GM18507 (cell line): ENCODE measurements around the gene CTDSPL.
A peak's percentile ranks its signal among the peaks of the same experiment; 100 is the strongest.

Experiments
- DNase-seq: peaks from one replicate; pipeline ENCODE4 v3.0.0; 2011; ENCODE audit warnings: low read depth; ENCODE audit not compliant: insufficient read length; ENCODE audit errors: extremely low spot score
- FAIRE-seq: peaks from 2 replicates; lab custom pipeline; 2011; peaks lifted over from hg19 to GRCh38; lab: Jason Lieb, UNC

CTDSPL gene

DNA sequence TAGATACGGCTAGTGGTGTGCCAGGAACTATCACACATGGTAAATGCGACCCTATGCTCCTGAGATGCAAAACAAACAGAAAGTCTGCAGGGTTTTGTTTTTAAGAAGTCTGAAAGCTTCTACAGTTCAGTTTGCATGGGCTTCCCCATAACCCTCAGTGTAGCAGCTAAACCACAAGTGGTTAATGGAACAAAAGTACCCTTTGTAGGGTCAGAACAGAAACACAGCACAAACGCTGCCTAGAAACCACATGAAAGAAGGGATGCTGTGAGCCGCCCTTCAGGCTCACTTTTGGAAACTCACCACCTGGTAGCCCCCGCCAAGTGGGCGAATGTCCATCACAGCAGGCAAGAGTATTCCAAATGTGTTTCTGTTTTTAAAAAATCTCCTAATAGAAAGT lies 46.2 kb downstream of the CTDSPL start:
- FAIRE-seq: peak; percentile 91
- peak; percentile 28 for DNase-seq

DNA sequence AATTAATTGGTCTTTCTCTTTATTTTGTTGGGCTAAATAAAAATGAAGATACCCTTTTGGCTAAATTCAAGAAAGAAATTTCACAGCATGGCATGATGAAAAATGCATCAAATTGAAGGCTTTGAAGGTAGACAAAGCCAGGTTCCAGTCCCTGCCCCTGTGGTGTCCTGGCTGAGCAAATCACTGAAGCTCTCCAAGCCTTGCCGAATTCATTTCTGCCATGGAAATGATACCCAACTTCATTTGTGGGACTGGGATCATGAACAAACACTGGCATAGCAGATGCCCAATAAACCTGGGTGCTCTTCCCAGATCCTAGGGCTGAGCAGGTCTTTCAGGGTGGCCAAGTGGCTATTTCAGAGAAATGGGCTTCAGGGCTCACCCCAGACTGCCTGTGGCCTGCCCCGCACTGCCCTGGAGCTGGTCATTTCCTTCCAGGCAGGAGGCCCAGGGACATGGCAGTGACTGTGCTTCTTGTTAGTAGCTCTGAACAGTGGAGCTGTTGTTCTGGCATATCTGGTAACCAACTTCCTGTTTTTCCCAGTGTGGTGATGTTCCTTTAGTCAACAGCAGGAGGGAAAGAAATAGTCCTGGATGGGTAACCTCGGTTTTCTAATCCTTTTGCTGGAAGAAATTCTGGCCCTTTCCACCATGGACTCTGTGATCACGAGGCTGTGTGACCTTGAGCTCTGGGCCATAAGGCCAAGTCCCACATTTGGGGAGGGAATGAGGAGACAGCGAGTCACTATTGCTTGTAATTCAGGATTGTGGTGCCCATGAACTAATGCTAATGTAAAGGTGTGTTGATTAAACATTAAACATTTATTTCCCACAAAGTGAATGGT lies 47.6 kb downstream of the CTDSPL start:
- DNase-seq (no peak), FAIRE-seq (no peak)

DNA sequence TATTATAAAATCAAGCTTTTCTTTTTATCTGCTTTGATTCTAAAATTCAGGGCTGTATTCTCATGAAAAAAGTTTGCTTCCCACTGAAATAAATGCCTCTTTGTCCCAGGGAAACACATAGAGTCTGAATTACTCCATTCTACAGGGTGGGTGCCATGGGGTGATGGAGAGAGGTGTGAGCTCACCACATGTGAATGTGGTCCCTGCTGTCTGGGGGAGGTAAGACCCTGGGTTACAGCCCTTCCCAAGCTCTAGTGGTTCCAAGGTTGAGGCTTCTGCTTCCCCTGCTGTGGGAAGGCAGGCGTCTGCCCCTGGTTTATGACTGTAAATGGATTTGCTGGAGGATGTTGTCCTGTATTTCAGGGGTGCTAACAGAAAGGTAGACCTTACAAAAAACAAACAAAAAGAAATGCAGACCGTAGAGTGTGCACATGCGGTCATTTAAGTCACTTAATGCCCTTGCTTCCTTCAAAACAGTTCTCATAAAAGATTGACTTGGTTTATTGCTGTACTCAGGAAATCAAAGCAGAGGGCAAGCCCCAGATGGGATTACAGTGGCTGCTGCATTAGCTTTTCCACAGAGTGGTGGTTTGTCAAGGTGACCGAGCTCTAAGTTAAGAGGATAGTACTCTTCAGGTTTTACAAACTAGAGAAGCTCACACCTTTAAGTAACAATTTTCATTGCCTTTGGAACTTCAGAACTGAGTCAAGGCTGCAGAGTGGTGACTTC lies 49.2 kb downstream of the CTDSPL start:
- DNase-seq (no peak), FAIRE-seq (no peak)

DNA sequence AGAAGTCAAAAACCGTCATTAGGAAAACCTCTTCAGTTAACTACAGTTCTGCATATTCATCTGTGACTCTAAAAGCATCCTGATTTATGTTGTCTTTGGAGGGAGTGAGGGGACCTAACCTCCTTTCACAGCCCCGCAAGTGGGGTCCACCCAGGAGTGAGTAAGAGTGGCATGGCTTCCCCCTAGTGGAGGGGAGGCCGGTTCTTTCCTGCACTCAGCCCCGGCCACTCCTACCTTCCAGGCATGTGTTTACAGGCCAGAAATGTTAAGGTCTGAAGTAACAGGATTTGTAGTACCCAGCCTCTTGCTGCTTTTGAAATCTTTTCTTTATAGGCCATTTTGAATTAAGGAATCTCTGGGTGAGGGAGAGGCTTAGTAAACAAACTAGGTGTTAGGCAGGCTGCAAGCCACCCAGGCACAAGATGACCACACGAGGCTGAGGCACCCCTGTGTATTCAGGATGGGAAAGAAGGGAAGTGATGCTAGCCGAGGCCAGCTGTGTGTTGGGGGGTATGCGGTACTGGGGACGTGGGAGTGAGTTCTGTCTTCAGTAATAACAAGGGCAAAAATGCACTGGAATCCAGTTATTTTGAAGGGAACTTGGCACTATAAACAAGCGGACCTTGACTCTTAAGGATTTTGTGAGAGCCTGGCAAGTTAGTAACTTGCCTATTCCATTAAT lies 50.5 kb downstream of the CTDSPL start:
- DNase-seq: no peak
- FAIRE-seq: no peak

DNA sequence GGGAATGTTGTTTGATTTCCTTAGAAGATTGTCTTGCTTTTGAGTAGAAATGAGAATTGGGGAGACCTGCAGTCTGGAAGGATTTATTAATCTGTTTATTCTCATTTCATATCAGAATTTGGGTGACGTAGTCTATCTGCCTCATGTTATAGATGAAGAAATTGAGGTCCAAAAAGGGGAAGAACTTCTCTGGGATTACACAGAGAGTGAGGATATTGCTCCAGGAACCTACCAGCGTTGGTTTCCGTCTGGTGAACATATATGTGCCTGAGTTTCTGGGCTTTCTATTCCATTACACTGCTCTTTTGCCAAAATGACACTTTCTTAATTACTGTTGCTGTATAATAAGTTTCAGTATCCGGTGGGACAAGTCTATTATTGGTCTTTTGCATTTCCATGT lies 51.8 kb downstream of the CTDSPL start:
- DNase-seq (no peak), FAIRE-seq (no peak)

DNA sequence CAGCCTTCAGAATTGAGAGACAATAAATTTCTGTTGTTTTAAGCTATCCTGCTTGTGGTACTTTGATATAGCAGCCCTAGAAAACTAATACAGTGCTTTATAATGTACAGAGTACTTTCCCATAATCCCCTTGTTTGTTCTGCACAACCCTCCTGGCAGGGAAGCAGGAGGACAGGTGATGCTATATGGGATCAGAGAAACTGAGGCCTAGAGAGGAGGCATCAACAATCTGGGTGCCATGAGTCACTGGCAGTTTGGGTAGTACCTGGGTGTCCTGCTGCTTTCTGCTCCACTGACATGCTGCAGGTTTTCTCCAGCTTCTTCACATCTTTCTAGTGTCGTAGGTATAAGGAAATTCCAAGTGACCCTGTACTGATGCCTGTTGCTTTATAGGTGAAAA lies 55.0 kb downstream of the CTDSPL start:
- no peak for DNase-seq
- FAIRE-seq: no peak

DNA sequence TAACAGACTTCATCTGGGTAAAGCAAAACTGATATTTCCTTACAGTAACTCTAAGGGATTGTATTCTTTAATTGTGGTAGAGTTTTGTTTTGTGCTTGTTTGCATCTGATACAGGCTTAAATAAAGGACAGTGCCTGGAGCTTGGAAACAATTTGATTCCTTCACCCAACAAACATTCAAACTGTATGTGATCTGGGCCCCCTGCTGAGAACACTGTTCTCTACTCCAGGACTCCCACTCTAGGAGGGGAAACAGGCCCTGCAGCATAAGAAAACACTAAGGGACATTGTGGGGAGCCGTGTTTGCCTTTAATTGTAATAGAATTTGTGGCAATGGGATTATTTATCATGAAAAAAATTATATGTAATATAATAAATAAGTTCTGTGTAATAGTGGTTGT lies 56.9 kb downstream of the CTDSPL start:
- FAIRE-seq: no peak
- DNase-seq: no peak

DNA sequence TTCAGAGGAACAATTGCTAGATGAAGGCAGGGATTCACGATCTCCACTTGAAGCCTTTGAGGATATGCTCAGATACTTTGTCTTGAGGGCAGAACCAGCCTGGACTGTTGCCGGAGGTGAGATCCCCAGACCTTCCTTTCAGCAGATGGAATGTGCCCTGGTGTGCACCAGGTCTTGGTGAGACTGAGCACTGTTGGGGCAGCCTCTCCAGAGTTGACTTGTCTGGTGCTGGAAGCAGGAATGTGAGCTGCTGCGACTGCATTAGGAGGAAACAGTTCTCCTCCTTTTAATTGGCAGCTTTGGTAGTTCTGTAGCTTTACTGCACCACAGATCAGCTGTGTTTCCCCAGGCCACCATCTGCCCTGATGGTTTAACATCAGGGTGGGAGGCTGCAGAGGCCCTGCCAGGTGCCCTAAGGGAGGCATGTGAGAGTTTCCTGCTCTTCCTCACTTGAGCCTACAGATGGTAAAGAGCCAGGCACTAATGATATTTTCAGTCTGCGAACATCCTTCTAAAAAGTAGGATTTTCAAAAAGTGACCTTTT lies 58.5 kb downstream of the CTDSPL start:
- no peak for FAIRE-seq
- DNase-seq: no peak

DNA sequence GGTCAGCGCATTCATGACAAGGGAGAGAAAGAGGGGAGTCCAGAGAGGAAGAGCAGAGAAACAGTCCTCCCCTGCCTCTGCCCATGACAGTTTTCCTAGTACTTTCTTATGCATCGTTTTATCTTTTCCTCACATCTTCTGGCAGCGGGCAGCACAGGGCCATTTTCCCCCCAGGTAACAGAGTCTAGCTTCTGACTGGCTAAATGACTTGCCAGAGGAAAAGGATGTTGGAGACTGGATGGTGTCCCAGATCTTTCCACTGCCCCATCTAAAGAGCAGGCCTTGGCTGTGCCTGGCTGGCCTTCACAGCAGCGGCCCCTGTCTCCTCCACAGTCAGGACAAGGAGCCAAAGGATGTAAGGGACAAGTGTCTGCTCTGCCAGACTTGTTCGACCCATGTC lies 59.3 kb downstream of the CTDSPL start:
- DNase-seq (no peak), FAIRE-seq (no peak)

DNA sequence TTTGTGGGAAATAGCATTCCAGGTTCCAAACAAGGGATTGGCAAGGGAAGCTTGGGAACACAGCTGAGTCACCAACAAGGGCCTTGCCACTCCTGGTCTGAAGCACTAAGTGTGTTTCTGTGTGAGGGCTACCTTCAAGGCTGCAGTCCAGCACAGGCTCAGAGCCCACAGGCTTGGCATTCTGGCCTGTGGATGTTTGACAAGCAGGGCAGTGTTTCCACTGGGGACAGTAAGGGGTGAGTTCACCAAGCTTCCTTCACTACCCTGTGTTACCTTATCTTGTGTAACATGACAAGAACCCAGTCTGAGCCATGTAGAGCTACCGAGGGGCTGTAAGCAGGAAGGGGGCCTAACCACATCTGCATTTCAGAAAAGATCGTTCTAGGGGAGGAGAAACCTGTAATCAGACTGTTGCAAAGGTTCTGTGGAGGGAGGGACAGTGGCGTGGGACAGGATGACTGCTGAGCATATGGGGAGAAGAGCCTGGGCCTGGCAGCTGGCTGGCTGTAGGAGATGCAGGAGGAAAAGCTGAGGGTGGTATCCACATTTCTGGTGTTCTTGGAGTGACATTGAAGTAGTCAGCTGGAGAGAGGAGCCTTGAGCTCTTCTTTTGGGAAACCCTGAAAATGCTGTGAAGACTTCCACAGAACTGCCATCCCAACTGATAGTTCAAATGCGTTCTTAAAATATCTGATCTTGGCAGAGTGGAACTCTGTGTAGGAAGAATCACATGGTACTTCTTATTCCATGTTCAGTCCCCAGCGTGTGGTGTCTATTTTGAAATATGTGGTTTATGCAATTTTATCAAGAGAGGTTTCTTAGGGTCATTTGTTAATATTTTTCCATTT lies 61.3 kb downstream of the CTDSPL start:
- FAIRE-seq (no peak), DNase-seq (no peak)

DNA sequence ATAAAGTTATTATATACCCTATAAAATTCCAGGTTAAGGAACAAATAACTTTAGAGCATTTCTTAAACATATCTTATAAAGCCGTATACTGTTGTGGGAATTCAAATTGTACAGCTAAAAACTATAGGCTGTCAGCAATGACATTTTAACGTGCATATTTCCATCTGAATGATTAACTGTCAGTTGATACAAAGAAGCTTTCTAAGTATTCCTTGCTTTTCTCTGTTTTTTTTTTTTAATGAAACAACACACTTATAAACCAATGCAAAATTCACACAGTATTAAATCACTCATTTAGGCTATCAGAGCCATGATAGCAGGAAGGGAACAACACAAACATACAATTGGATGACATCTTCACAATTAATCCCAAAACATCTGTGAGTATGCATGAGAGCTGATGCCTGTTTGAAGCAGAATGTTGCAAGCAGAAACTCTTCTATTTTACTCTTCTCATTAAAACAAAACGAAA lies 61.9 kb downstream of the CTDSPL start:
- FAIRE-seq (no peak), DNase-seq (no peak)

DNA sequence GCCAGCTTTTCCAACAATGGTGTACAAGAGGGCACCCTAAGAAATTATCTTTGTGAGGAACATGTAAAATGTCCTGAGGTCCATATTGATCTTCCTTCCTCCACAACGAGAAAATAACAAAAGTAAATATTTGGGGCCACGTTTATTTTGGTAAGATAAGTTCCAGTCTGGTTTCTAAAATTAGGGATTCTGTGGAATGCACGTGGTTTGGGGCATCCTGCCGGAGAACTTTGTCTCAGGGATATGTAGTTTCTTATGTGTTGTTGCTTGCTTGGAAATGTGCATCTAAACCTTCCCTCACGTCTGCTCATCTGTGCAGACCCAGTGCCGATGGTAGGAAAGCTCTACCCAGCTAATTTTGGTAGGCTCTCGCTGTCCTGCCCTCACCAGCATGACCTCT lies 62.8 kb downstream of the CTDSPL start:
- no peak for FAIRE-seq
- no peak for DNase-seq

DNA sequence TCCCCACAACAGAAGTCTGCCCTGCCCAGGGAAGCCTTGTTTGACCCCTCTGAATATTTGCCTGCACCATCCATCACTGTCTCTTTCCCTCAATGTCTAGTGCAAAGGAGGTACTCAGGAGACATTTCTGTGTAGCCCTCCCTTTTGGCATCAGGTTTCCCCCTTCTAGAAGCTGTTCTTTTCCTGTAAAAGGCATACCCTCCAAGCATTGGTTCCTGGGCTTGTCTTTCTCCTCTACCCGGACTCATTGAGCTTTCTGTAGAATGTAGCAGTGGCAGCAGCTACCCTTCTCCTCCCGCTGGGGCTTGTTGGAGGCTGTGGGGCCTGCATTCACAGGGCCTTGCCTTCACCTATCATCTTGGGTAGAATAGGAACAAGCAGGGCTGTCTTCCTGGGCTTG lies 63.5 kb downstream of the CTDSPL start:
- DNase-seq (no peak), FAIRE-seq (no peak)

DNA sequence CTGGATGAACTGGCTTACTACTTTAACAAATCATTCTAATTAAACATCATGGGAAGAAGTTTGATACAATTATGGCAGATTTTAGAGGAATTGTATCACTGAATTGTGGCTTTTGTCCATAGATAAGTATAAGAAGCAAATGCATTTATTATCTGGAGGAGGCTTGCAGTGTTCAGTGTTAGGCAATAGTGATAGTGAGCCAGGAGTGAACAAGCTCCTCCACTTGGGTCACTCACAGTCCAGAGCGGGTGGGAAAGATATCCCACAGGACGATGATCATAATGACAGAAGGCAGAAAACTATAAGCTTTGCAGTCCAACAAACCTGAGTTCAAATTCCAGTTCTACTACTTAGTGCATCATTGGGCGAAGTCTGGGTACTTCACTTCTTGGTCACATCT lies 64.9 kb downstream of the CTDSPL start:
- DNase-seq: no peak
- no peak for FAIRE-seq

DNA sequence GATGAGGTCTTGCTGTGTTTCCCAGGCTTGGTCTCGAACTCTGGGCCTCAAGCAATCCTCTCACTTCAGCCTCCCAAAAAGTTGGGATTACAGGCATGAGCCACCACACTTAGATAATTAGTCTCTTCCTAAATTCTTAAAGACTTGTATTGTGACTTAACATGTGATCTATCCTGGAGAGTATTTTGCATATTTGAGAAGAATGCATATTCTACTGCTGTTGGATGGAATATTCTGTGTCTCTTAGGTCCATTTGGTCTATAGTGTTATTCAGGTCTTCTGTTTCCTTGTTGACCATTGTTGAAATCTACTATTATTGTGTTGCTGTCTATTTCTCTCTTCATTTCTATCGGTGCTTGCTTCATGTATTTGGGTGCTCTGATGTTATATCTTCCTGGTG lies 68.8 kb downstream of the CTDSPL start:
- DNase-seq (no peak), FAIRE-seq (no peak)

DNA sequence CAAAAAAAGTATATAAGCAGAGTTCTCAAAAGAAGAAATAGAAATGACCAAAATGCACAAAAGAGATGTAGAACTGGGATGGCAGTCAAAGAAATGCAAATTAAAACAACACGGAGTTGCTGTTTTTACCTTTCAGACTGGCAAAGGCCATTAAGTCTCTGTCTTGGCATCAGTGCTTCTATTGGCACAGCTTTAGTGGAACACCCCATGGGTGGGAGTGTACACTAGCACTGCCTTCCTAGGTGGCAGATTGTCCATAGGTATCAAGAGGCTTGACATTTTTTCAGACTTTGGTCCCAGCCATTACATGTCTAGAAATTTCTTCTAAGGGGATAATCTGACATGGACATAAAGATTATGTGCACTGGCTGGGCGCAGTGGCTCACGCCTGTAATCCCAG lies 70.8 kb downstream of the CTDSPL start:
- DNase-seq (no peak), FAIRE-seq (no peak)

DNA sequence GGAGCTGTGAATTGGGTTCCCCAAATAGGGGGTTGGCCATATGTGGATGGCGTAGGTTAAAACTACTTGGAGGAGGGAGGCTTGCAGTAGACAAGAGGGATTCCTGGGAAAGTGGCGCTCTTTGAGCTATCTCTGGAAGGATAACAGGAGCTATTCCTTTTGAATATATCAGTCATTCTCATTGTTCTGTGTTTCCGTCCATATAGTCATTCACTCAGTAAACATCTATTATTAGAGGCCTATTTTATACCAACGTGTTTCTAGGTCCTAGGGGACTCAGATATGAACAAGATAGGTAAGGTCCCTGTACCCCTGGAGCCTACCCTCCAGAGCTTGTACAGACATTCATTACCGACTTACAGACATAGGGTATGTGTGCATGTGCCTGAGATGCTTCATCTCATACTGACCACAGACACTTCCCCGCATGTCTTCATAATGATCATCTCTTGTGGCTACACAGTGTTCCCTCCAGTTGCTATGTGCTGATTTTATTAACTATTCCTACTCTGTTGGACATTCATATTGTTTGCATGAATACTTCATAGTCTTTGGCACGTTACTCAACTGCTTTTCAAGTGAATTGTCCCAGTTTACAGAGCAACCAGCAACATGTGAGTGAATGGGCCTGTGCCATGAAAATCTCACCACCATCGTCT lies 73.1 kb downstream of the CTDSPL start:
- no peak for FAIRE-seq

DNA sequence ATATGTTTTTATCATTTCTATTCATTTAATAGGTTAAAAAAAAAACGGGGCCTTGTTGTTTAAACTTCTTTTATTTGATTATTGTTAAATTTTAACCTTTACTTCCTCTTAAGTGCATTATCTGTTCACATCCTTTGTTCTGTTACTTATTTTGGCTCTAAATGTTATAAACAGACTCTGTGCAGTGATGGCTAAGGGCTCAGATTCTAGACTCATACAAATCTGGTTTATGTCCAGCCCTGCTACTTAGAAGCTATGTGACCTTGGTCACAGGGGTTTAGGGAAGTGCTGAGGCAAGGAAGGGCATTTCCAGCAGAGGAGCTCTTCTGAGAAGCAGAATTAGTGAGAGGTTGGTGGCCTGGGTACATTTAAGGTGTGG lies 73.6 kb downstream of the CTDSPL start:
- no peak for FAIRE-seq
- DNase-seq: no peak

More for the DNA sequence above, 73.1 kb downstream of the CTDSPL start:
- no peak for DNase-seq
